ENCODE data around the gene MPIG6B.

MPIG6B gene

DNA sequence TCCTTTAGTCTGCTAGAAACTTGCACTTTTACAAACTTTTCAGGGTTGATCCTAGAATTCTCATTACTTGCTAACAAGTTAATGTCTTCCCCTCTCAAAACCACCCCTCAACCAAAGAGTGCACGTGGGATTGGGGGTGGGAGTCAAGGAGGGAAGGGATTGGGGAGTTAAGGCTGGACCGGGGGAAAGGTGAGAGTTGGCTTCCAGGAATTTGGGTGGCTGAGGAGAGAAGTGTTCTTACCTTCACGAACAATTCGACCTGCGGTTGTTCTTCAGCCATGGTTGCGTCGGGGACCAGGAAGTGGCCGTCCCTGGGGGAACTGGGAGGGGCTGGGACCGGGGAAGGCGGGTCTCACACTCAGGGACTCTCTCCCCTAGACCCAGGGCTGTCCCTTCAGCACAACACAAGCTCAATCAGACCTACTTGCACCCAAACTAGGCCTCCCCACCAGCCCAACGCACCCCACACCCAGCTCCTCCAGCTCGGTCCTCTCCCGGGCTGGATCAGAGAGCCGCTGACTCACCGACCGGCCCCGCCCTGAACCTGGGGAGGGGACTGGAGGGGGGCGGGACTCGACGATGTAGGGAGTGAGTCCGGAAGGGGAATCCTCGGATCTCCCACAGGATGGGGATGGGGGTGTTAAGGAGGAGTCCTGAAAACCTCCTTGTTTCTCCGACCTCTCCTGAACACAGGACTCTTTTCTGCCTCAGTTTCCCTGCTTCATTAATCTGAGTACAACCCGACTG, 13.0 kb downstream of the MPIG6B start, which contains the start of gene CLIC1 (continued):
- TF ChIP-seq, protein P1, sequence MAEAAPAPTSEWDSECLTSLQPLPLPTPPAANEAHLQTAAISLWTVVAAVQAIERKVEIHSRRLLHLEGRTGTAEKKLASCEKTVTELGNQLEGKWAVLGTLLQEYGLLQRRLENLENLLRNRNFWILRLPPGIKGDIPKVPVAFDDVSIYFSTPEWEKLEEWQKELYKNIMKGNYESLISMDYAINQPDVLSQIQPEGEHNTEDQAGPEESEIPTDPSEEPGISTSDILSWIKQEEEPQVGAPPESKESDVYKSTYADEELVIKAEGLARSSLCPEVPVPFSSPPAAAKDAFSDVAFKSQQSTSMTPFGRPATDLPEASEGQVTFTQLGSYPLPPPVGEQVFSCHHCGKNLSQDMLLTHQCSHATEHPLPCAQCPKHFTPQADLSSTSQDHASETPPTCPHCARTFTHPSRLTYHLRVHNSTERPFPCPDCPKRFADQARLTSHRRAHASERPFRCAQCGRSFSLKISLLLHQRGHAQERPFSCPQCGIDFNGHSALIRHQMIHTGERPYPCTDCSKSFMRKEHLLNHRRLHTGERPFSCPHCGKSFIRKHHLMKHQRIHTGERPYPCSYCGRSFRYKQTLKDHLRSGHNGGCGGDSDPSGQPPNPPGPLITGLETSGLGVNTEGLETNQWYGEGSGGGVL (tag by site-specific recombination; IDR thresholded peaks at IDR 0.05), result peak; percentile 87
- TF ChIP-seq KLF1 (tag by site-specific recombination; IDR thresholded peaks at IDR 0.05), result peak; percentile 89
- TF ChIP-seq ZSCAN23 (tag by site-specific recombination; IDR thresholded peaks at IDR 0.05), result no peak
- no peak for TF ChIP-seq ZNF426 (tag by site-specific recombination; IDR thresholded peaks at IDR 0.05)
- TF ChIP-seq ZNF654 (tag by site-specific recombination; IDR thresholded peaks at IDR 0.05; ENCODE audit: low read depth), result no peak
- no peak for TF ChIP-seq REPIN1 (tag by site-specific recombination; IDR thresholded peaks at IDR 0.05; ENCODE audit: low read depth)
- no peak for TF ChIP-seq ZNF174 (tag by site-specific recombination; IDR thresholded peaks at IDR 0.05)
- TF ChIP-seq ZNF184 (tag by site-specific recombination; IDR thresholded peaks at IDR 0.05), result no peak
- TF ChIP-seq, protein P2, sequence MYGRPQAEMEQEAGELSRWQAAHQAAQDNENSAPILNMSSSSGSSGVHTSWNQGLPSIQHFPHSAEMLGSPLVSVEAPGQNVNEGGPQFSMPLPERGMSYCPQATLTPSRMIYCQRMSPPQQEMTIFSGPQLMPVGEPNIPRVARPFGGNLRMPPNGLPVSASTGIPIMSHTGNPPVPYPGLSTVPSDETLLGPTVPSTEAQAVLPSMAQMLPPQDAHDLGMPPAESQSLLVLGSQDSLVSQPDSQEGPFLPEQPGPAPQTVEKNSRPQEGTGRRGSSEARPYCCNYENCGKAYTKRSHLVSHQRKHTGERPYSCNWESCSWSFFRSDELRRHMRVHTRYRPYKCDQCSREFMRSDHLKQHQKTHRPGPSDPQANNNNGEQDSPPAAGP (tag by site-specific recombination; IDR thresholded peaks at IDR 0.05), result 0 out of 2 replicates have a peak, but pooled peaks have one; percentile 58
- TF ChIP-seq ZNF37A (tag by site-specific recombination; IDR thresholded peaks at IDR 0.05), result no peak
- no peak for TF ChIP-seq ZNF140 (tag by site-specific recombination; IDR thresholded peaks at IDR 0.05)
- 0 out of 2 replicates have a peak, but pooled peaks have one; percentile 20 for TF ChIP-seq YY1 (tag by site-specific recombination; IDR thresholded peaks at IDR 0.05)
- TF ChIP-seq MYNN (tag by site-specific recombination; IDR thresholded peaks at IDR 0.05; ENCODE audit: borderline replicate concordance), result no peak
- TF ChIP-seq ZNF830 (tag by site-specific recombination; IDR thresholded peaks at IDR 0.05; ENCODE audit: low read depth), result no peak
- peak; percentile 38; the same call in 1 of the 2 replicates for TF ChIP-seq ZNF629 (tag by site-specific recombination; IDR thresholded peaks at IDR 0.05)
- TF ChIP-seq ZNF549 (tag by site-specific recombination; IDR thresholded peaks at IDR 0.05), result no peak
- TF ChIP-seq ZNF610 (tag by site-specific recombination; IDR thresholded peaks at IDR 0.05; ENCODE audit: borderline replicate concordance), result no peak
- TF ChIP-seq ZNF473 (tag by site-specific recombination; IDR thresholded peaks at IDR 0.05), result no peak
- TF ChIP-seq ZNF16 (tag by site-specific recombination; IDR thresholded peaks at IDR 0.05; ENCODE audit: low read depth), result no peak
- TF ChIP-seq SALL2 (tag by site-specific recombination; IDR thresholded peaks at IDR 0.05; ENCODE audit: borderline replicate concordance), result no peak
- TF ChIP-seq ZBTB1 (tag by site-specific recombination; IDR thresholded peaks at IDR 0.05), result no peak
- TF ChIP-seq, protein P3, sequence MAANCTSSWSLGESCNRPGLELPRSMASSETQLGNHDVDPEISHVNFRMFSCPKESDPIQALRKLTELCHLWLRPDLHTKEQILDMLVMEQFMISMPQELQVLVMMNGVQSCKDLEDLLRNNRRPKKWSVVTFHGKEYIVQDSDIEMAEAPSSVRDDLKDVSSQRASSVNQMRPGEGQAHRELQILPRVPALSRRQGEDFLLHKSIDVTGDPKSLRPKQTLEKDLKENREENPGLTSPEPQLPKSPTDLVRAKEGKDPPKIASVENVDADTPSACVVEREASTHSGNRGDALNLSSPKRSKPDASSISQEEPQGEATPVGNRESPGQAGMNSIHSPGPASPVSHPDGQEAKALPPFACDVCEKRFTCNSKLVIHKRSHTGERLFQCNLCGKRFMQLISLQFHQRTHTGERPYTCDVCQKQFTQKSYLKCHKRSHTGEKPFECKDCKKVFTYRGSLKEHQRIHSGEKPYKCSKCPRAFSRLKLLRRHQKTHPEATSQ (tag by site-specific recombination; IDR thresholded peaks at IDR 0.05), result peak; percentile 76; the same call in 1 of the 2 replicates
- TF ChIP-seq ZNF596 (tag by site-specific recombination; IDR thresholded peaks at IDR 0.05), result no peak
- peak; percentile 27; the same call in 1 of the 2 replicates for TF ChIP-seq ZFP69B (tag by site-specific recombination; IDR thresholded peaks at IDR 0.05)
- no peak for TF ChIP-seq ZNF391 (tag by site-specific recombination; IDR thresholded peaks at IDR 0.05; ENCODE audit: borderline replicate concordance, low read depth)
- TF ChIP-seq, protein P4, sequence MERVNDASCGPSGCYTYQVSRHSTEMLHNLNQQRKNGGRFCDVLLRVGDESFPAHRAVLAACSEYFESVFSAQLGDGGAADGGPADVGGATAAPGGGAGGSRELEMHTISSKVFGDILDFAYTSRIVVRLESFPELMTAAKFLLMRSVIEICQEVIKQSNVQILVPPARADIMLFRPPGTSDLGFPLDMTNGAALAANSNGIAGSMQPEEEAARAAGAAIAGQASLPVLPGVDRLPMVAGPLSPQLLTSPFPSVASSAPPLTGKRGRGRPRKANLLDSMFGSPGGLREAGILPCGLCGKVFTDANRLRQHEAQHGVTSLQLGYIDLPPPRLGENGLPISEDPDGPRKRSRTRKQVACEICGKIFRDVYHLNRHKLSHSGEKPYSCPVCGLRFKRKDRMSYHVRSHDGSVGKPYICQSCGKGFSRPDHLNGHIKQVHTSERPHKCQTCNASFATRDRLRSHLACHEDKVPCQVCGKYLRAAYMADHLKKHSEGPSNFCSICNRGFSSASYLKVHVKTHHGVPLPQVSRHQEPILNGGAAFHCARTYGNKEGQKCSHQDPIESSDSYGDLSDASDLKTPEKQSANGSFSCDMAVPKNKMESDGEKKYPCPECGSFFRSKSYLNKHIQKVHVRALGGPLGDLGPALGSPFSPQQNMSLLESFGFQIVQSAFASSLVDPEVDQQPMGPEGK (tag by site-specific recombination; IDR thresholded peaks at IDR 0.05), result no peak; the same call in none of the 2 replicates
- TF ChIP-seq TRIM28 (IDR thresholded peaks at IDR 0.05; ENCODE audit: borderline replicate concordance, low read length), result no peak
- no peak for TF ChIP-seq ZNF214 (tag by site-specific recombination; IDR thresholded peaks at IDR 0.05; ENCODE audit: borderline replicate concordance)
- TF ChIP-seq ZNF133 (tag by site-specific recombination; IDR thresholded peaks at IDR 0.05), result no peak
- 0 out of 2 replicates have a peak, but pooled peaks have one; percentile 7 for TF ChIP-seq ZBTB7A (tag by site-specific recombination; IDR thresholded peaks at IDR 0.05; ENCODE audit: low read depth)
- TF ChIP-seq ZNF76 (tag by site-specific recombination; IDR thresholded peaks at IDR 0.05; ENCODE audit: borderline replicate concordance, low read depth), result no peak
- TF ChIP-seq ZNF274 (IDR thresholded peaks at IDR 0.05; ENCODE audit: low read length), result no peak
- no peak for TF ChIP-seq ZNF274 (tag by site-specific recombination; IDR thresholded peaks at IDR 0.05; ENCODE audit: borderline replicate concordance)
- TF ChIP-seq ZNF354C (tag by site-specific recombination; IDR thresholded peaks at IDR 0.05; ENCODE audit: borderline replicate concordance, low read depth), result no peak
- TF ChIP-seq ZNF529 (tag by site-specific recombination; IDR thresholded peaks at IDR 0.05; ENCODE audit: insufficient replicate concordance), result no peak
